GM12878 (cell line): ENCODE data around the gene GSTM4. TPM values are rescaled to one million over a fixed set of nuclear protein-coding genes. Genes with fewer than 3 reads are reported as not detected.
A peak's percentile ranks its signal among the peaks of the same experiment; 100 is the strongest.

Experiments
- ATAC-seq: fragments of 200-7000 bp; cut with Tn5 transposase; 3 replicates; pipeline ENCODE4 v1.9.1; 2020; ENCODE audit warnings: mild to moderate bottlenecking, moderate library complexity
- BruUV-seq: library from RNA; stranded (reverse); fragments of 400-500 nt; replicated peaks from 2 replicates; lab custom pipeline; 2021; lab: Mats Ljungman, UMichigan
- CTCF ChIA-PET: fragments of 300-600 bp; sonication (Branson Sonifier 250); formaldehyde crosslinking; extraction: SDS; loops from one replicate; lab custom pipeline; 2021; ENCODE audit warnings: inconsistent platforms; lab: Yijun Ruan, JAX
- POLR2A ChIA-PET: fragments of 350-600 bp; formaldehyde crosslinking; extraction: SDS; loops from one replicate; lab custom pipeline; 2021; ENCODE audit warnings: inconsistent platforms; lab: Charles Lee
- RAD21 ChIA-PET: fragments of 300-600 bp; sonication (Branson Sonifier 250); formaldehyde crosslinking; loops from one replicate; lab custom pipeline; 2023; ENCODE audit warnings: antibody characterized with exemption; ENCODE audit not compliant: unreplicated experiment; lab: Charles Lee
- SMC1A ChIA-PET: fragments of 300-600 bp; sonication (Branson Sonifier 250); formaldehyde crosslinking; loops from one replicate; lab custom pipeline; 2023; ENCODE audit not compliant: unreplicated experiment, uncharacterized antibody; lab: Charles Lee
- DNase-seq: peaks from one replicate; pipeline ENCODE4 v3.0.0-alpha.2; 2011; ENCODE audit warnings: low read depth, low spot score
- FAIRE-seq: peaks from 3 replicates; lab custom pipeline; 2011; peaks lifted over from hg19 to GRCh38; lab: Jason Lieb, UNC
- H2AFZ ChIP-seq: 2 replicates; pipeline ENCODE4 v1.6.0; 2011; ENCODE audit warnings: low read depth, low read length, control low read depth; ENCODE audit not compliant: control insufficient read depth
- H3K27ac ChIP-seq: 2 replicates; pipeline ENCODE4 v1.5.1; 2011; ENCODE audit warnings: control low read depth; ENCODE audit not compliant: control insufficient read depth, insufficient read depth
- H3K27me3 ChIP-seq, 2 experiments: replicated peaks in 1 of 2; 2 replicates each; pipeline versions ENCODE4 v1.6.0 to v1.6.1; 2011; ENCODE audit warnings: low read length in 1 of 2; ENCODE audit not compliant: control insufficient read depth in 2 of 2, insufficient read depth in 2 of 2
- H3K36me3 ChIP-seq, 2 experiments: 2 replicates each; pipeline ENCODE4 v1.5.1; 2011; ENCODE audit warnings: low read length in 1 of 2; ENCODE audit not compliant: control insufficient read depth in 2 of 2, insufficient read depth in 2 of 2
- H3K4me1 ChIP-seq: 2 replicates; pipeline ENCODE4 v1.6.1; 2011; ENCODE audit warnings: mild to moderate bottlenecking, low read length, moderate library complexity, mixed read lengths; ENCODE audit not compliant: control insufficient read depth, insufficient read depth
- H3K4me2 ChIP-seq: 2 replicates; pipeline ENCODE4 v1.6.0; 2011; ENCODE audit warnings: control low read depth; ENCODE audit not compliant: control insufficient read depth, insufficient read depth
- H3K4me3 ChIP-seq: fragments of 200-600 bp; sonication (generic); 2 replicates; pipeline ENCODE4 v1.5.1; 2016
- H3K79me2 ChIP-seq: 2 replicates; pipeline ENCODE4 v1.6.0; 2011; ENCODE audit warnings: low read length; ENCODE audit not compliant: control insufficient read depth, insufficient read depth
- H3K9ac ChIP-seq: 2 replicates; pipeline ENCODE4 v1.8.0; 2011; ENCODE audit warnings: low read length, control low read depth, mixed read lengths; ENCODE audit not compliant: control insufficient read depth, insufficient read depth
- H3K9me3 ChIP-seq: replicated peaks from 3 replicates; pipeline ENCODE4 v1.5.1; 2011; ENCODE audit warnings: mild to moderate bottlenecking, low read length; ENCODE audit not compliant: control insufficient read depth, insufficient read depth
- H4K20me1 ChIP-seq: 2 replicates; pipeline ENCODE4 v1.6.0; 2011; ENCODE audit not compliant: control insufficient read depth, insufficient read depth
- CREB1 ChIP-seq: IDR thresholded peaks from 2 replicates; pipeline ENCODE4 v1.6.1; 2012; ENCODE audit warnings: low read depth, mild to moderate bottlenecking, inconsistent platforms
- HDAC2 ChIP-seq: fragments of 200-600 bp; sonication (generic); IDR thresholded peaks from 2 replicates; pipeline ENCODE4 v1.6.1; 2017
- NBN ChIP-seq: fragments of 450-650 bp; IDR thresholded peaks from 2 replicates; pipeline ENCODE4 v1.6.1; 2016
- NFXL1 ChIP-seq: fragments of 450-650 bp; IDR thresholded peaks from 2 replicates; pipeline ENCODE4 v1.6.1; 2017; ENCODE audit warnings: antibody characterized with exemption, mild to moderate bottlenecking, borderline replicate concordance
- NR2C2 ChIP-seq: IDR thresholded peaks from 2 replicates; pipeline ENCODE4 v1.6.1; 2011; ENCODE audit warnings: borderline replicate concordance, low read depth; ENCODE audit not compliant: control insufficient read depth, insufficient read length
- PML ChIP-seq: IDR thresholded peaks from 2 replicates; pipeline ENCODE4 v1.6.1; 2012; ENCODE audit warnings: low read length, inconsistent platforms
- POU2F2 ChIP-seq: IDR thresholded peaks from 3 replicates; pipeline ENCODE4 v1.6.1; 2011; ENCODE audit warnings: low read depth, mild to moderate bottlenecking, low read length, borderline replicate concordance
- WGBS: methylation state at CpG from one replicate; pipeline ENCODE4 v1.1.6; 2016; ENCODE audit warnings: low lambda C conversion rate; ENCODE audit not compliant: insufficient replicate concordance, insufficient coverage; ENCODE audit errors: missing lambda C conversion rate; 5-methylcytosine and 5-hydroxymethylcytosine counted together
- in situ Hi-C: fragments of 300-500 bp; cut with MboI; formaldehyde crosslinking; loops from 9 replicates; pipeline ENCODE4 v1.14.3; 2018; ENCODE audit warnings: mixed read lengths
- intact Hi-C: fragments of 100-400 bp; cut with micrococcal nuclease; formaldehyde crosslinking; loops from one replicate; pipeline ENCODE4 v1.14.2; 2022; ENCODE audit not compliant: unreplicated experiment
- polyA plus RNA-seq, 11 experiments: library from polyadenylated mRNA; depleted of rRNA in 4 of 11; unstranded in 6 of 11; stranded (reverse) in 5 of 11; fragments of >200 nt; fragmentation: Nextera tagmentation in 4 of 11; fragmentation: Illumina TruSeq in 1 of 11; extraction: Ambion mirVana in 4 of 11; extraction: Trizol in 1 of 11; gene quantifications; 1 replicate in 1 of 11; 2 replicates in 10 of 11; pipeline versions ENCODE4 v1.2.1 to v1.2.3, GENCODE V29; 2011 to 2016; ENCODE audit warnings: inconsistent platforms in 2 of 11, missing spikeins in 2 of 11, low read depth in 1 of 11
- total RNA-seq, 4 experiments: library from RNA; depleted of rRNA in 3 of 4; stranded (reverse); fragments of >200 nt in 3 of 4; fragmentation: Illumina TruSeq in 1 of 4; extraction: Trizol in 1 of 4; gene quantifications; 2 replicates each; pipeline versions ENCODE4 v1.2.1 to v1.2.3, GENCODE V29; 2013 to 2021

GSTM4 gene
- total and polyA plus RNA-seq, 10 of the 15 experiments (the other 5 are each of a cell fraction or from before 2014, with no cell fraction given) = 14.3 to 37.2 (median 23.0) TPM

- CTCF ChIA-PET = interaction anchor here (1.6 to 10.8 kb wide), 4 partner anchors 15 to 330 kb away, joined by 6 to 299 read pairs (median 10); partner anchors contain the start of genes AHCYL1 and GSTM1
- Histone ChIP-seq H3K4me2 (no peak overlapping the region), H3K4me1 (0 out of 2 replicates have a peak, but pooled peaks cover 4% of the 10 kb centered on the region), H3K9me3 (no peaks in the 10 kb centered on the region), H3K27ac (no peak overlapping the region), H3K36me3 (no peaks in the 10 kb centered on the region; a peak in 1 of 4 replicates), H3K79me2 (no peaks in the 10 kb centered on the region; the same call in 1 of the 2 replicates), H3K4me3 (no peak overlapping the region), H3K9ac (no peak overlapping the region), H2AFZ (no peak overlapping the region), H3K27me3 (no peaks in the 10 kb centered on the region), H4K20me1 (no peaks in the 10 kb centered on the region)
- intact Hi-C loops (no loop called here), in situ Hi-C loops (no loop called here)
- ATAC-seq = no peak
- RAD21 ChIA-PET = interaction anchor here (1.6 kb wide), 1 partner anchor 108 kb away, joined by 4 read pairs; no protein-coding TSS in a partner anchor
- SMC1A ChIA-PET = interaction anchor here (1.1 kb wide), 1 partner anchor 11 kb away, joined by 3 read pairs; no protein-coding TSS in a partner anchor
- no peak for FAIRE-seq
- no TSS peak for BruUV-seq
- DNase-seq = no peak
- POLR2A ChIA-PET = interaction anchor here (0.7 to 1.1 kb wide), 2 partner anchors 14 to 84 kb away, joined by 8 to 13 read pairs; no protein-coding TSS in a partner anchor
- 85% methylated on average over 12 of the region's 12 CpGs for WGBS
- no peak for TF ChIP-seq PML
- TF ChIP-seq HDAC2 = no peak
These were observed 1.4 kb upstream of the GSTM4 start for GRCh38 chr1:109654519-109654918.

- ChIA-PET POLR2A (no interaction called here), RAD21 (interaction anchor here (2.6 kb wide), 1 partner anchor 327 kb away, joined by 9 read pairs; the partner anchor contains the start of gene AHCYL1), SMC1A (interaction anchor here (1.2 to 3.4 kb wide), 4 partner anchors 13 to 119 kb away, joined by 3 to 13 read pairs (median 5); no protein-coding TSS in a partner anchor), CTCF (interaction anchor here (2.3 to 10.8 kb wide), 2 partner anchors 18 to 327 kb away, joined by 13 to 299 read pairs; partner anchors contain the start of gene AHCYL1)
- Histone ChIP-seq H3K27me3 (no peaks in the 10 kb centered on the region), H3K79me2 (no peaks in the 10 kb centered on the region; the same call in 1 of the 2 replicates), H3K9me3 (no peaks in the 10 kb centered on the region), H3K36me3 (no peaks in the 10 kb centered on the region; a peak in 1 of 4 replicates), H2AFZ (no peak overlapping the region), H3K4me1 (0 out of 2 replicates have a peak, but pooled peaks cover 4% of the 10 kb centered on the region), H3K9ac (no peak overlapping the region), H3K4me3 (no peak overlapping the region), H3K27ac (no peak overlapping the region), H4K20me1 (no peaks in the 10 kb centered on the region), H3K4me2 (0 out of 2 replicates have a peak overlapping the region, but pooled peaks have one; percentile 32)
- DNase-seq = no peak
- no peak for ATAC-seq
- no peak for FAIRE-seq
- BruUV-seq = no TSS peak
- intact Hi-C loops (loop anchor here (5.0 kb wide), 1 partner anchor 325 kb away; the partner anchor contains the start of gene AHCYL1), in situ Hi-C loops (no loop called here)
- WGBS = 97% methylated on average over 4 of the region's 4 CpGs
- TF ChIP-seq POU2F2 (no peak), NBN (no peak), CREB1 (no peak), NFXL1 (no peak), NR2C2 (no peak)
These were observed 1.5 kb downstream of the GSTM4 start for GRCh38 chr1:109657395-109657794.
